NCI-H2081 (cell line): ENCODE results near the gene TAS1R3.

ENCODE experiments used
- DNase-seq, 2 experiments: peaks; one replicate each; lab custom pipeline; 2025; lab: John Stamatoyannopoulos, UW

Gene TAS1R3

GRCh38 chr1:1324084-1324523, 7.0 kb upstream of the TAS1R3 start:
- no peak for DNase-seq

- peak; percentile 89 to 92 for DNase-seq
These were observed 6.4 kb upstream of the TAS1R3 start, which contains the start of the genes CPTP and INTS11 for GRCh38 chr1:1324524-1325287. TSS of gene CPTP (plus strand) at chr1:1324802. CDS start at chr1:1326911, 2,109 bp downstream. TSS of gene INTS11 (minus strand) at chr1:1324660. CDS start at chr1:1324608, 52 bp downstream.

- DNase-seq, result no peak
These were observed 5.6 kb upstream of the TAS1R3 start for GRCh38 chr1:1325288-1326074.

- DNase-seq, result no peak
These were observed 4.9 kb upstream of the TAS1R3 start for GRCh38 chr1:1326075-1326605.

GRCh38 chr1:1327291-1327690, 3.8 kb upstream of the TAS1R3 start:
- DNase-seq, result no peak

GRCh38 chr1:1328254-1328653, 2.8 kb upstream of the TAS1R3 start:
- no peak for DNase-seq

GRCh38 chr1:1329304-1330210, 1.5 kb upstream of the TAS1R3 start:
- no peak for DNase-seq

GRCh38 chr1:1330366-1331067, 563 bp upstream of the TAS1R3 start:
- DNase-seq, result peak in 1 of 2 experiments; percentile 14

- DNase-seq, result no peak
These were observed 1.1 kb downstream of the TAS1R3 start for GRCh38 chr1:1332031-1332755.

GRCh38 chr1:1332774-1333480, 1.8 kb downstream of the TAS1R3 start:
- DNase-seq, result no peak

GRCh38 chr1:1333551-1334241, 2.6 kb downstream of the TAS1R3 start:
- DNase-seq, result no peak

- DNase-seq, result no peak
These were observed 3.8 kb downstream of the TAS1R3 start for GRCh38 chr1:1334835-1335234.

- no peak for DNase-seq
These were observed 4.2 kb downstream of the TAS1R3 start for GRCh38 chr1:1335283-1335682.

GRCh38 chr1:1335792-1336248, 4.7 kb downstream of the TAS1R3 start:
- no peak for DNase-seq

- DNase-seq, result no peak
These were observed 5.4 kb downstream of the TAS1R3 start for GRCh38 chr1:1336446-1336845.

- no peak for DNase-seq
These were observed 6.1 kb downstream of the TAS1R3 start for GRCh38 chr1:1336931-1337792.

GRCh38 chr1:1337793-1338147, 6.7 kb downstream of the TAS1R3 start:
- DNase-seq, result no peak

GRCh38 chr1:1338278-1338677, 7.2 kb downstream of the TAS1R3 start:
- DNase-seq, result no peak
